Stimulated activated CD8-positive, alpha-beta memory T cell treated with anti-CD3 and anti-CD28 coated beads, Interleukin-12 subunit alpha, Interleukin-12 subunit beta, amount 100 ng/mL, for 24 hours (primary cell): ENCODE data around the gene NXPE3.

Experiments used
- DNase-seq: peaks from one replicate; pipeline ENCODE4 v3.0.0-alpha.2; 2020; ENCODE audit errors: extremely low read depth

NXPE3 gene

GRCh38 chr3:101803173-101803782 lies 24.3 kb downstream of the NXPE3 start:
- no peak for DNase-seq

GRCh38 chr3:101803939-101804338 lies 24.9 kb downstream of the NXPE3 start:
- no peak for DNase-seq

GRCh38 chr3:101806491-101806890 lies 27.5 kb downstream of the NXPE3 start:
- DNase-seq: no peak

- no peak for DNase-seq
These were observed 28.9 kb downstream of the NXPE3 start for GRCh38 chr3:101807888-101808287.

GRCh38 chr3:101809178-101810021 lies 30.4 kb downstream of the NXPE3 start:
- no peak for DNase-seq

- DNase-seq: no peak
These were observed 31.0 kb downstream of the NXPE3 start for GRCh38 chr3:101810022-101810418.

- DNase-seq: no peak
These were observed 32.9 kb downstream of the NXPE3 start for GRCh38 chr3:101811875-101812274.

GRCh38 chr3:101812895-101813294 lies 33.9 kb downstream of the NXPE3 start:
- DNase-seq: no peak

- no peak for DNase-seq
These were observed 34.9 kb downstream of the NXPE3 start for GRCh38 chr3:101813817-101814440.

- DNase-seq: no peak
These were observed 35.8 kb downstream of the NXPE3 start for GRCh38 chr3:101814835-101815234.

- no peak for DNase-seq
These were observed 37.5 kb downstream of the NXPE3 start for GRCh38 chr3:101816215-101817149.

- DNase-seq: no peak
These were observed 39.0 kb downstream of the NXPE3 start for GRCh38 chr3:101817992-101818391.

- no peak for DNase-seq
These were observed 40.7 kb downstream of the NXPE3 start for GRCh38 chr3:101819649-101820206.

- no peak for DNase-seq
These were observed 42.5 kb downstream of the NXPE3 start for GRCh38 chr3:101821503-101821902.

GRCh38 chr3:101823525-101823924 lies 44.5 kb downstream of the NXPE3 start:
- DNase-seq: no peak

GRCh38 chr3:101824702-101825101 lies 45.7 kb downstream of the NXPE3 start:
- DNase-seq: no peak

GRCh38 chr3:101825904-101826445 lies 47.0 kb downstream of the NXPE3 start:
- no peak for DNase-seq

- DNase-seq: peak; percentile 61
These were observed 48.5 kb downstream of the NXPE3 start for GRCh38 chr3:101827211-101828174.

- DNase-seq: no peak
These were observed 49.3 kb downstream of the NXPE3 start for GRCh38 chr3:101828276-101828675.
